ENCODE measurements around the gene LARGE1. TPM values are rescaled to one million over a fixed set of nuclear protein-coding genes. Genes with fewer than 3 reads are reported as not detected.

Gene LARGE1
- total and polyA plus RNA-seq, 2 of the 13 experiments (the other 11 are each of a cell fraction or from before 2014, with no cell fraction given) = 8.4 to 11.0 TPM

GRCh38 chr22:33539202-33539901, 380.9 kb downstream of the LARGE1 start (continued):
- TF ChIP-seq, protein P1, sequence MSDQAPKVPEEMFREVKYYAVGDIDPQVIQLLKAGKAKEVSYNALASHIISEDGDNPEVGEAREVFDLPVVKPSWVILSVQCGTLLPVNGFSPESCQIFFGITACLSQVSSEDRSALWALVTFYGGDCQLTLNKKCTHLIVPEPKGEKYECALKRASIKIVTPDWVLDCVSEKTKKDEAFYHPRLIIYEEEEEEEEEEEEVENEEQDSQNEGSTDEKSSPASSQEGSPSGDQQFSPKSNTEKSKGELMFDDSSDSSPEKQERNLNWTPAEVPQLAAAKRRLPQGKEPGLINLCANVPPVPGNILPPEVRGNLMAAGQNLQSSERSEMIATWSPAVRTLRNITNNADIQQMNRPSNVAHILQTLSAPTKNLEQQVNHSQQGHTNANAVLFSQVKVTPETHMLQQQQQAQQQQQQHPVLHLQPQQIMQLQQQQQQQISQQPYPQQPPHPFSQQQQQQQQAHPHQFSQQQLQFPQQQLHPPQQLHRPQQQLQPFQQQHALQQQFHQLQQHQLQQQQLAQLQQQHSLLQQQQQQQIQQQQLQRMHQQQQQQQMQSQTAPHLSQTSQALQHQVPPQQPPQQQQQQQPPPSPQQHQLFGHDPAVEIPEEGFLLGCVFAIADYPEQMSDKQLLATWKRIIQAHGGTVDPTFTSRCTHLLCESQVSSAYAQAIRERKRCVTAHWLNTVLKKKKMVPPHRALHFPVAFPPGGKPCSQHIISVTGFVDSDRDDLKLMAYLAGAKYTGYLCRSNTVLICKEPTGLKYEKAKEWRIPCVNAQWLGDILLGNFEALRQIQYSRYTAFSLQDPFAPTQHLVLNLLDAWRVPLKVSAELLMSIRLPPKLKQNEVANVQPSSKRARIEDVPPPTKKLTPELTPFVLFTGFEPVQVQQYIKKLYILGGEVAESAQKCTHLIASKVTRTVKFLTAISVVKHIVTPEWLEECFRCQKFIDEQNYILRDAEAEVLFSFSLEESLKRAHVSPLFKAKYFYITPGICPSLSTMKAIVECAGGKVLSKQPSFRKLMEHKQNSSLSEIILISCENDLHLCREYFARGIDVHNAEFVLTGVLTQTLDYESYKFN (CRISPR knock-in tag; conservative IDR thresholded peaks at IDR 0.05) = no peak
- TF ChIP-seq ATF5 (CRISPR knock-in tag; IDR thresholded peaks at IDR 0.05; ENCODE audit: low read depth) = peak; percentile 20; the same call in 1 of the 2 replicates
- TF ChIP-seq ZNF605 (CRISPR knock-in tag; IDR thresholded peaks at IDR 0.05) = no peak
- peak; percentile 98 for TF ChIP-seq ZNF121 (CRISPR knock-in tag; IDR thresholded peaks at IDR 0.05)
- no peak for TF ChIP-seq NFRKB (IDR thresholded peaks at IDR 0.05)
- 0 out of 2 replicates have a peak, but pooled peaks have one; percentile 1 for TF ChIP-seq ZNF629 (CRISPR knock-in tag; conservative IDR thresholded peaks at IDR 0.05)
- no peak for TF ChIP-seq TEAD2 (CRISPR knock-in tag; IDR thresholded peaks at IDR 0.05)
- 0 out of 2 replicates have a peak, but pooled peaks have one; percentile 6 for TF ChIP-seq ELF1 (CRISPR knock-in tag; IDR thresholded peaks at IDR 0.05)
- no peak for TF ChIP-seq CSRNP1 (CRISPR knock-in tag; IDR thresholded peaks at IDR 0.05)
